G401.6 (cell line): ENCODE measurements around the gene ADD3.

Source experiments
- FAIRE-seq: peaks from 2 replicates; lab custom pipeline; 2012; peaks lifted over from hg19 to GRCh38; lab: Jason Lieb, UNC

Gene ADD3

GRCh38 chr10:110181911-110182310 is 174.1 kb downstream of the ADD3 start:
- no peak for FAIRE-seq

GRCh38 chr10:110184398-110184797 is 176.6 kb downstream of the ADD3 start:
- FAIRE-seq = no peak
